Activated CD8-positive, alpha-beta memory T cell treated with anti-CD3 and anti-CD28 coated beads for 1 hour (primary cell): ENCODE results near the gene UBE4B.
A peak's percentile ranks its signal among the peaks of the same experiment; 100 is the strongest.
"Not testable (repeated sequence)": the region's sequence is repeated elsewhere in the genome, so short reads cannot be mapped to it uniquely, and the experiment has no call there.

Source experiments
- DNase-seq, 2 donors: peaks; one replicate each; pipeline ENCODE4 v3.0.0-alpha.2; 2020; ENCODE audit warnings: low read depth in 1 of 2; ENCODE audit errors: extremely low read depth in 1 of 2

Gene UBE4B

GRCh38 chr1:10032590-10033358 lies at the start of gene UBE4B:
TSS of gene UBE4B (plus strand) at chr1:10032958. CDS start at chr1:10033671, 713 bp downstream.
- DNase-seq = peak; percentile 91 to 98

DNA sequence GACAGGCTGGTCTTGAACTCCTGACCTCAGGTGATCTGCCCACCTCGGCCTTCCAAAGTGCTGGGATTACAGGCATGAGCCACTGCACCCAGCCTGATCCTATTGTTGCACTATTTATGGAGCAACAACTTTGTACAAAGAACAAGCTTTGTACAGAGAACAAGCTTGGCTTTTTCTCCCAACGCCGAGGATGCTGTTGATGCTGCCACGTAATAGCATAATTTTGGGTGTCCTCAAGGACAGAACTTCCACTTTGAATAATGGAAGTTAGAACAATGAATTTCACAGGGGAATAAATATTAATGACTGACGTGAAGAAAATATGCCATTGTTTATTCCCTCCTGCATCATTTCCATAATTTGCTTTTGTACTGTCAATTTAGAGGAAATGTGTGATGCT lies 48.5 kb upstream of the UBE4B start:
- no peak for DNase-seq

DNA sequence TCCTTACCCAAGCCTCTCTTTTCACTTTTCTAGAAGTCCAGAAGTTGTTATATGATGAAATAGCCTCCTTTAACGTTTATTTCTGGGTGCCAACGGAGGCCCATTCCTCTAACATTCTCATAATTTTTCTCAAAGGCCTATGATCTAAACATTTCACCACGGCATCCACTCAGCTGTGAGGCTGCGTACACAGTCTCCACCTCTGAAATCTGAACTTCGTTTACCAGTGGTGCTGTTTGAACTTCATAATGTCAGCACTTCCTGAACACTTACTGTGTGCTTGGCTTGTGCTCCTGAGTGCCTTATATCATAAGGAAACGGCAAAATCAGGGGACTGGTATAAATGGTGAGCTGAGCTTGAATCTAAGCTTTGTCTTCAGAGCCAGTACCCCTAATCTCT lies 47.8 kb upstream of the UBE4B start:
- no peak for DNase-seq

GRCh38 chr1:9989773-9990172 lies 43.0 kb upstream of the UBE4B start:
- no peak for DNase-seq

GRCh38 chr1:9990944-9991343 lies 41.8 kb upstream of the UBE4B start:
- DNase-seq = no peak

- DNase-seq = no peak
Measured at GRCh38 chr1:9992910-9993309, 39.8 kb upstream of the UBE4B start.

DNA sequence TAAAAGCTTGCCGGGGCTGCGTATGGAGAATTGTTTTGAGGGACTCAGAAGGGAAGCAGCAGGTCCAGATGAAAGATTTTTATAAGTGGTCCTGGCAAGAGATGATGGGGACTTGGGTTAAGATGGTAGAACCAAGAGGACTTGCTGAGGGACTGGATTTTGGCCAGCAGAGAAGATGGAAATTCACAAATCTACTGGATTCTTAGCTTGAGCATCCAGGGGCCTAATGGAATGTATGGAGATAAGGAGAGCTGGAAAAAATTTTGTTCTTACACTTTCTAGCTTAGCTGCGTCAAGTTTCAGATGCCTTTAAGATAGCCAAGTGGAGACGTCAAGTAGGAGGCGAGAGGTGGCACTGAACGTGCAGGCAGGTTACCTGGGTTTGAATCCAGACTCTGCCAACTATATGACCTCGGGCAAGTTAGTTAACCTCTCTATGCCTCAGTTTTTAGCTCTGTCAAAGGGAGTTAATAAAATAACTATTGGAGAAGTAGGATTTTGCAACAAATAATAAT lies 39.1 kb upstream of the UBE4B start:
- no peak for DNase-seq

DNA sequence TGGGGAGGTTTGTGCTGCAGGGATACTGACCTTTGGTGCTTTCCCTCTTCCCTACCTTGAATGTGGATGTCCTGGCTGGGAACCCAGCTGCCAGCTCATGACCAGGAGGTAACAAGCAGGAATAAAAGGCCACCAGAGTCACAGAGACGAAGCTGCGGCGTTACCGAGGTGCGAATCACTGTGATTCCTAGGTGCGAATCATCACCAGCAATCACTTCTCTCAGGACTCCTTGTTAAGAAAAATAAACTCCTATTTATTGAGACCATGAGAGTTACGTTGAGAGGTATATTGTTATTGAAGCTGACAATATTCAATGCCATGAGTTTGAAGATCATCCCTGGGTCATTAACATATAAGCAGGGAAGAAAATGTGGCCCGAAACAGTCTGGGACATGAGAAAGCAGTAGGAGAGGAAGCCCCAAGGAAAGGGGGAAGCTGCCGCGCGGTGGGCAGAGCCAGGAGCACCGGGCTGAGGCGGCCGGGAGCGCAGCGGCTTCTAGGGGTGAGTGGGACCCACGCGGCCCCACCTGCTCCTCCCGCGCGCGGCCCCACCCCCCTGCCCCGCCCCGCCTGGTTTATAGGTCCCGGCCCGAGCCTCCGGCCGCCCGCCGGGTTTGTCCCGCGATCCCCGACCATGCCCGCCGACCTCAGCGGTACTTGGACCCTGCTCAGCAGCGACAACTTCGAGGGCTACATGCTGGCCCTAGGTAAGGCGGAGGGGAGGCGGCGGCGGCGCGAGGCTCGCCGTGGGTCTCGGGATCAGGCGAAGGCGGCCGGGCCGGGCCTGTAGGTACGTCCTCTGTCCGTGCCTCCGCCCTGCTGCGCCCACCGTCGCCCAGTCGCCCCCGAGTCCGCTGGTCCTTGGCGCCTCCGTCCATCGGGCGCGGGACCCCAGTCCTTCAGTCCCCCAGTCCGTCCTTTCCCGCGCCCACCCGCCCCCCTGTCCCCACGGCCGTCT lies 35.9 kb upstream of the UBE4B start, which contains the start of gene RBP7:
Gene RBP7, plus strand, starts transcription at position 605 of the 959 bp plus-strand sequence. Its CDS starts 31 bp downstream, at position 636.
- peak in 1 of 2 donors; percentile 0 for DNase-seq

- DNase-seq = no peak
Measured at GRCh38 chr1:10001016-10001665, 31.6 kb upstream of the UBE4B start.

- DNase-seq = not testable (repeated sequence)
Measured at GRCh38 chr1:10005248-10005647, 27.5 kb upstream of the UBE4B start.

DNA sequence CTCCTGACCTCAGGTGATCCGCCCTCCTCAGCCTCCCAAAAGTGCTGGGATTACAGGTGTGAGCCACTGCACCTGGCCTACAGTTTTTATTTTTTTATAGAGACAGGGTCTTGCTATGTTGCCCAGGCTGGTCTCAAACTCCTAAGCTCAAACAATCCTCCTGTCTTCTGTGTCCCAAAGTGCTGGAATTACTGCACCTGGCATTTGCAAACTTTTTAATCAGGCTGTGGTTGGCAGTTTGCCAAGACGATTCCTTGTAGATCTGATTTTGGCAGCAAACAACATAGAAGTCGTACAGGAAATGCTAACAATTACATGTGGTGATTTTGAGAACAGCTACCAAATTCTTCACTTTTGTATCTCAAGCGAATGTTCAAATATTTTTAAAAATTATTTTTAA lies 25.6 kb upstream of the UBE4B start:
- no peak for DNase-seq

DNA sequence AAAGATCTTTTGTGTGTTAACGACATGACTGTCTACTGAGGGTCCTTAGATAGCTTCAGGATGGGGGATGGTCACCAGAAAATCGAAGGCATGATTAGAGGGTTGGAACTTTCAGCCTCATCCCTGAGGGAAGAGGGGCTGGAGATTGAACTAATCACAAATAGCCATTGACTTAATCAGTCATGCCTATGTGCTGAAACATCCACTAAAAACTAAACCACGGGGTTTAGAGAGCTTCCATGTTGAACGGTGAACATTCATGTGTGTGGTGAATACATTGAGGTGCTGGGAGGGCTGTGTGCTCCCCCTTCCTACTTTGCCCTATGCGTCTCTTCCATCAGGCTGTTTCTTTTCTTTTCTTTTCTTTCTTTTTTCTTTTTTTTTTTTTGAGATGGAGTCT lies 18.7 kb upstream of the UBE4B start:
- DNase-seq = no peak

DNA sequence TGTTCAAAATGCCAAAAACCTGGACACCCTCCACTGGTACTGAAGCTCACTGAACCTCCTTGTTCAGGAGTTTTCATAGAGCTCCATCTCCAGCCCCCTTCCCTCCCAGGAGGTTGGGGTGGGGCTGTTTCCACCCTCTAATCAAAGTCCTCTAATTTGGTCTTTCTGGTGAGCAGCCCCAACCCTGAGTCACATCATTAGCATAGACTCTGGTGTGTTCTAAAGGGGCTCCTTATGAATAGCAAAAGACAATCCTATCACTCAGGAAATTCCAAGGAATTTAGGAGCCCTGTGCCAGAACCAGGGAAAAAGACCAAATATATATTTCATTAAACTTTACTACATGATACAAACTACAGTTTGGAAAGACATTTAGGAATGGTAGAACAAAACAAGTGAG lies 13.2 kb upstream of the UBE4B start:
- DNase-seq = no peak

GRCh38 chr1:10020086-10020485 lies 12.7 kb upstream of the UBE4B start:
- no peak for DNase-seq

- not testable (repeated sequence) for DNase-seq
Measured at GRCh38 chr1:10020678-10021077, 12.1 kb upstream of the UBE4B start.

DNA sequence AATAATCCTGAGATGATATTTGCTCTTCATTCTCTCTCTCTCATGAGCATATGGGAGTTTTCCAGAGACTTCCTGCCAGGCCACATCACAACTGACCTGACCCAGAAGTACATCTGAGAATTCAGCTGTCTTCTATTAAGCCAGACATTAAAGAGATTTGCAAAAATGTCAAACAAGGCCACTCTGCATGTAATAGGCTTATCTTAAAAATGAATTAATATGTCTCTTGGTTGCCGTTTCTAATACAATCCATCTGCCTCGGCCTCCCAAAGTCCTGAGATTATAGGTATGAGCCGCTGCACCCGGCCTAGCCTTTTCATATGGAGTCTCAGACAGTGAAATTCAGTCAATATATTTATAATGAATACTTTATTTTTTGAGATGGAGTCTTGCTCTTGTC lies 10.8 kb upstream of the UBE4B start:
- not testable (repeated sequence) for DNase-seq

GRCh38 chr1:10022656-10023055 lies 10.1 kb upstream of the UBE4B start:
- DNase-seq = no peak

DNA sequence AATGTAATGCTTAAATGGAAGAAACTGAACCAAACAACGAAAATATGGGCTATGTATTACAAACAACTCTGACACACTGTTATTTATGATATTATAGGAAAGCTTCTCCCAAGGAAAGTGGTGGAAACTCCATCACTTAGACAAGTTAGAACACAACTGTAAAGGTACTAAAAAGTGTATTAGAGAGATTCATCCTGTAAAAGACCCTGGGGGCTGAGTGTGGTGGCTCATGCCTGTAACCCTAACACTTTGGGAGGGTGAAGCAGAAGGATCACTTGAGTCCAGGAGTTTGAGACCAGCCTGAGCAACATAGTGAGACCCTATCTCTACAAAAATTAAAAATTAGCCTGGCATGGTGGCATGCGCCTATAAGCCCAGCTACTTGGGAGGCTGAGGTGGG lies 7.4 kb upstream of the UBE4B start:
- no peak for DNase-seq

DNA sequence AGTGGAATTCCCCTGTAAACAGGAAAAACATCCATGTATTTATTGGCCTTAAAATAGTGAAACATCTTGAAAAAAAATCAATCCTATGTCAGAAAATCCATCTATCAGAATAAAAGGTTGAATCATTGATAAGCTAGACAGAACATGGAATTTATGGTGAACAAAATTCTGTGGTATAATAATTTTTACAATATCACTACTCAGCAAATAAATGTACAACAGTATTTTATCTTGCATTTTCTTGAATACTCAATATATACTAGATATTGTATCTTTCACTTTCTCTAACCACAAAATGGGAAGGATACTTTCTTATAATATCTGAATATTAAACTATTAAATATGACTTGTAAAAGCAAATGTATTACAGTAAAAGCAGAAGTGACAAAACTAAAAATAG lies 5.7 kb upstream of the UBE4B start:
- no peak for DNase-seq

GRCh38 chr1:10028956-10029500 lies 3.7 kb upstream of the UBE4B start:
- DNase-seq = not testable (repeated sequence)

GRCh38 chr1:10031461-10031860 lies 1.3 kb upstream of the UBE4B start:
- DNase-seq = no peak
